HL-60/S4 treated with retinoic acid at 250 ng/mL for 4 days and 3 days (cell line): Measurements from ENCODE around the gene ABCC10.

Source experiments
- in situ Hi-C: fragments of 300-500 bp; cut with MboI; formaldehyde crosslinking; loops from 2 replicates; pipeline ENCODE4 v1.7.0; 2022; ENCODE audit warnings: low sequenced_read_pairs

ABCC10 gene

GRCh38 chr6:43494766-43495165 is 67.4 kb downstream of the ABCC10 start:
- in situ Hi-C loops: loop anchor here (25.0 kb wide), 1 partner anchor 232 kb away; no protein-coding TSS in a partner anchor

- in situ Hi-C loops: loop anchor here (25.0 kb wide), 1 partner anchor 233 kb away; no protein-coding TSS in a partner anchor
Measured at GRCh38 chr6:43495409-43495941, 68.1 kb downstream of the ABCC10 start.

GRCh38 chr6:43496370-43497128 is 69.2 kb downstream of the ABCC10 start:
- in situ Hi-C loops: loop anchor here (25.0 kb wide), 1 partner anchor 234 kb away; no protein-coding TSS in a partner anchor

- in situ Hi-C loops: loop anchor here (25.0 kb wide), 1 partner anchor 235 kb away; no protein-coding TSS in a partner anchor
Measured at GRCh38 chr6:43497129-43497396, 69.7 kb downstream of the ABCC10 start.

GRCh38 chr6:43497689-43498088 is 70.3 kb downstream of the ABCC10 start:
- in situ Hi-C loops: loop anchor here (25.0 kb wide), 1 partner anchor 235 kb away; no protein-coding TSS in a partner anchor

- in situ Hi-C loops: loop anchor here (25.0 kb wide), 1 partner anchor 236 kb away; no protein-coding TSS in a partner anchor
Measured at GRCh38 chr6:43498291-43498690, 71.0 kb downstream of the ABCC10 start.

GRCh38 chr6:43499028-43499815 is 71.9 kb downstream of the ABCC10 start:
- in situ Hi-C loops: loop anchor here (25.0 kb wide), 1 partner anchor 237 kb away; no protein-coding TSS in a partner anchor
